ENCODE measurements around the gene AJM1. TPM values are rescaled to one million over a fixed set of nuclear protein-coding genes. Genes with fewer than 3 reads are reported as not detected.

AJM1 gene
- polyA plus RNA-seq, 1 donor from 2014 or later: 1.5 TPM

DNA sequence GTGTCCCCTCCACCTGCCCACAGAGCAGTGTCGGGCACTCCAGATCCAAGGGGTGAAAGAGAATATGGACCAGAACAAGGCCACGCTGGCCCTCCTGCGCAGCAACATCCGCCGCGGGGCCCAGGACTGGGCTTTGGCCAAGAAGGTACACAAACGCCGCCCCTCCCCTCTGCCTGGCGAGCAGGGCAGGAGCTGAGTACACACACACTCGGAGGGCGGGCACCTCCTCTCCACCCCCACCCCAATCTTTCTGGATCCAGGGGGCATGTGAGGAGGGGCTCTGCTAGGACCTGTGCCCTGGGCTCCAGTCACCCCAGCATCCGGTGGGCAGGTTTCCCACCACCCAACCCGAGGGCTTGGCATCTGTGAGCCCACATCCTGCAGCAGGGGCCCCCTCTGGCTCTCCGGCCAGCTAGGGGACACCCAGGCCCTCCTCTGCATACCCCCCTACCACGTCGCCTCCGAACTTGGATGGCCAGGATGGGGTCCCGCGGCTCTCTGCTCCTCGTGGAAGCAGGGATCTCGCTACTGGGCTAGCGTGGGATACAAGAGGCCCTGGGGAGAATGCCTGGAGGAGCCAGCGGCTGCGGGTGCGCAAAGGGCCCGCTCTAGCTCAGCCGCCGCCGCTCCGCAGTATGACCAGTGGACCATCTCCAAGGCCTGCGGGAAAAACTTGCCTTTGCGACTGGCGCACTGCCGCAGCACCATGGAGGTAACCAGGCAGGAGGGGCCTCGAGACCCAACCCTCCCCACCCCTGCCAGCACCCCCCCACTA lies 43.0 kb upstream of the AJM1 start:
- no peak for TF ChIP-seq POLR2AphosphoS5 (IDR thresholded peaks at IDR 0.05)
- no peak for TF ChIP-seq EZH2 (IDR thresholded peaks at IDR 0.05; ENCODE audit: borderline replicate concordance, insufficient read depth, low read length, poor library complexity, severe bottlenecking)
- no peak for TF ChIP-seq TAF1 (IDR thresholded peaks at IDR 0.05; ENCODE audit: low read depth)
- TF ChIP-seq SMC3 (conservative IDR thresholded peaks at IDR 0.05; ENCODE audit: poor library complexity): no peak
- no peak for TF ChIP-seq EP300 (conservative IDR thresholded peaks at IDR 0.05; ENCODE audit: poor library complexity, severe bottlenecking)
- TF ChIP-seq CTCF (IDR thresholded peaks at IDR 0.05; ENCODE audit: poor library complexity, severe bottlenecking): no peak
- no peak for TF ChIP-seq MXI1 (conservative IDR thresholded peaks at IDR 0.05; ENCODE audit: poor library complexity, severe bottlenecking)
- TF ChIP-seq RAD21 (conservative IDR thresholded peaks at IDR 0.05): no peak
- TF ChIP-seq REST (IDR thresholded peaks at IDR 0.05; ENCODE audit: borderline replicate concordance): no peak
- no peaks in the 10 kb centered on the region for H3K36me3 ChIP-seq (ENCODE audit: insufficient read depth, low read length)
- no peak overlapping the region for H3K4me2 ChIP-seq (ENCODE audit: low read length)
- H3K27me3 ChIP-seq (ENCODE audit: insufficient read depth, low read depth, low read length): no peaks in the 10 kb centered on the region
- peak overlapping the region; percentile 67 for H3K9ac ChIP-seq (ENCODE audit: low read length)
- no peaks in the 10 kb centered on the region for H3K79me2 ChIP-seq (replicated peaks; ENCODE audit: insufficient read depth, low read length)
- H3F3A ChIP-seq (ENCODE audit: insufficient read depth, low read length, poor library complexity, severe bottlenecking): no peaks in the 10 kb centered on the region
- H3K9me3 ChIP-seq (ENCODE audit: low read length): no peaks in the 10 kb centered on the region
- peak overlapping the region; percentile 75 for H3K4me3 ChIP-seq (ENCODE audit: low read length)
- no peak overlapping the region for H2AFZ ChIP-seq (ENCODE audit: low read depth, low read length)
- no peak overlapping the region for H3K27ac ChIP-seq (ENCODE audit: low read length)
- no peaks in the 10 kb centered on the region for H3K9me2 ChIP-seq (ENCODE audit: insufficient read depth, low read length)
- H4K20me1 ChIP-seq (ENCODE audit: insufficient read depth): no peaks in the 10 kb centered on the region

DNA sequence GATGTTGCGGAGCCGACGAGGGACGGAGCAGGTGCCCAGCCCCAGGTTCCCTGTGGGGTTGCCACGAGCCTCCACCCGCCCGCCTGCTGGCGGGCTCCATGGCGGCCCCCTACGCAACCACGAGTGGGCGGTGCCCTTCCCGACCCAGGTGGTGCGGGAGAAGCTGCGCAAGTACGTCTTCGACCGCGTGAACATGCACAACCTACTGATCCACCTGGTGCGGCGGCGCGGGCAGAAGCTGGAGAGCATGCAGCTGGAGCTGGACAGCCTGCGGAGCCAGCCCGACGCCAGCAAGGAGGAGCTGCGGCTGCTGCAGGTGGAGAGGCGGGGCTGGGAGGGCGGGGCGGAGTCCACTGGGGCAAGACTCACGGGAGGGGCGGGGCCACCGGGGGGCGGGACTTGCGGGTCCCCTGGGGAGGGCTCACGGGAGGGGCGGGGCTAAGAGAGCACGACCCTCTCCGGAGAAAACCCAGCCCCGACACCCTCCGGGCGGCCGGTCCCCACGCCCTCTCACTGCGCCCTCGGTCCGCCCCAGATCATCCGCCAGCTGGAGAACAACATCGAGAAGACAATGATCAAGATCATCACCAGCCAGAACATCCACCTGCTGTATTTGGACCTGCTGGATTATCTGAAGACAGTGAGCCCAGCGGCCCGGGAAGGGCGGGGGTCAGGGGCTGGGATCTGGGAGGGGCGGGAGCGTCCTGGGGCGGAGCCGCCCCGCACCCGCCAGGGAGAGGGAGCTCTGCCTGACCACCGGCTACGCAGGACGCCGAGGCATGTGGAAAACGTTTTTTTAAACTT lies 42.2 kb upstream of the AJM1 start:
- H3K9me3 ChIP-seq (ENCODE audit: low read length): no peaks in the 10 kb centered on the region
- H4K20me1 ChIP-seq (ENCODE audit: insufficient read depth): no peaks in the 10 kb centered on the region
- no peaks in the 10 kb centered on the region for H3K79me2 ChIP-seq (replicated peaks; ENCODE audit: insufficient read depth, low read length)
- H3K27ac ChIP-seq (ENCODE audit: low read length): no peak overlapping the region
- no peaks in the 10 kb centered on the region for H3K27me3 ChIP-seq (ENCODE audit: insufficient read depth, low read depth, low read length)
- H3K9me2 ChIP-seq (ENCODE audit: insufficient read depth, low read length): no peaks in the 10 kb centered on the region
- TF ChIP-seq CTCF (IDR thresholded peaks at IDR 0.05; ENCODE audit: poor library complexity, severe bottlenecking): no peak
- peak; percentile 12 for TF ChIP-seq SMC3 (conservative IDR thresholded peaks at IDR 0.05; ENCODE audit: poor library complexity)
- no peak for TF ChIP-seq EZH2 (IDR thresholded peaks at IDR 0.05; ENCODE audit: borderline replicate concordance, insufficient read depth, low read length, poor library complexity, severe bottlenecking)
- TF ChIP-seq POLR2AphosphoS5 (IDR thresholded peaks at IDR 0.05): peak; percentile 37
- TF ChIP-seq RAD21 (conservative IDR thresholded peaks at IDR 0.05): no peak
- TF ChIP-seq REST (IDR thresholded peaks at IDR 0.05; ENCODE audit: borderline replicate concordance): peak; percentile 35
- TF ChIP-seq MXI1 (conservative IDR thresholded peaks at IDR 0.05; ENCODE audit: poor library complexity, severe bottlenecking): no peak
- no peak for TF ChIP-seq TAF1 (IDR thresholded peaks at IDR 0.05; ENCODE audit: low read depth)
- no peak for TF ChIP-seq EP300 (conservative IDR thresholded peaks at IDR 0.05; ENCODE audit: poor library complexity, severe bottlenecking)
- no peaks in the 10 kb centered on the region for H3K36me3 ChIP-seq (ENCODE audit: insufficient read depth, low read length)
- H3K9ac ChIP-seq (ENCODE audit: low read length): peak overlapping the region; percentile 67
- no peaks in the 10 kb centered on the region for H3F3A ChIP-seq (ENCODE audit: insufficient read depth, low read length, poor library complexity, severe bottlenecking)
- no peak overlapping the region for H2AFZ ChIP-seq (ENCODE audit: low read depth, low read length)
- H3K4me2 ChIP-seq (ENCODE audit: low read length): peak overlapping the region; percentile 95
- H3K4me3 ChIP-seq (ENCODE audit: low read length): peak overlapping the region; percentile 75
